ENCODE data around the gene SH3BP4.

Gene SH3BP4

GRCh38 chr2:234945339-234945873, 6.4 kb upstream of the SH3BP4 start:
- DNase-seq (ENCODE audit: low spot score): no peak

DNA sequence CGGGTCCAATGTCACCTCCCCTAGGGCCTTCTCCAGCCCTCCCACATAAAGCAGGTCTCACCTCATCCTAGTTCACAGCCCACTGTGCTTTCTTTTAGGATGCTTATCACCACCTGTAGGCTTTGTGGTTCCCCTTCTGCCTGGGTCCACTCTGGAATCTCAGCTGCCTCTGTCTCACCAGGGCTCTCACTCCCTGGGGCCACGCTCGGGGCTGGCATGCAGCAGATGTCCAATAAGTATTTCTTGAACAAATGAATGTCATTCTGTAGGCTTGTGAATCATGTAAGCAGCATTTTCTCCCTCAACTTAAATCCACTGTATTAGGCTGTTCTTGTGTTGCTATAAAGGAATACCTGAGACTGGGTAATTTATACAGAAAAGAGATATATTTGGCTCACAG, 4.3 kb upstream of the SH3BP4 start:
- no peak for DNase-seq (ENCODE audit: low spot score)

DNA sequence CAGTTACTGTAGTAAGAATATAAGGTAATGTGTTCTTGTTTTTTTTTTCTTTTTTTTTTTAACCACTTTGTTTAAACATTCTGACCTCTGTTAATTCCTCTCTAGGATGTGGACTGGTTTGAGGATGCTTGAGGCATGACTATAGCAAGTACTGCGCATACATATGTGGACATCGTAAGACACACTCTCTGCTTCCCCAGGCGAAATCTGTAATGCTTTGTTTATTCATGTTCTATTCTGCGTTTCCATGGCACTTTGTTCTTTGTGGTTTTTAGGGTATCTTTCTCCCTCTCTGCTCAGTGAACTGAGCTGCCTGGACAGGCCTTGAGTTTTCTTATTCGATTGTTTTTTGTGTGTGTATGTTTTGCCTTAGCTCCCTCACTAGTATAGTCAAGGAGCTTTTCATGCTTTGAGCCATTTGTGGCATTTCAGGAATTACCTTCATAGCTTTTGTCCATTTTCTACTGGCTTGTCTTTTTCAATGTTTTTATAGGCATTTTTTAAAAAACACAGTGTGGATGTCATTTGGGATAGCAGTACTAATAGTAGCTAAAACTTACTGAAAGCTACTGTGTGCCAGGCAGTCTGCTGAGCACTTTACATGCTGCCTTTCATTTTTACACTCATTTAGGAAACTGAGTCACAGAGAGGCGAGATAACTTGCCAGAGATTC, 1.9 kb upstream of the SH3BP4 start:
- DNase-seq (ENCODE audit: low spot score): no peak

GRCh38 chr2:234950435-234950729, 1.4 kb upstream of the SH3BP4 start:
- no peak for DNase-seq (ENCODE audit: low spot score)

DNA sequence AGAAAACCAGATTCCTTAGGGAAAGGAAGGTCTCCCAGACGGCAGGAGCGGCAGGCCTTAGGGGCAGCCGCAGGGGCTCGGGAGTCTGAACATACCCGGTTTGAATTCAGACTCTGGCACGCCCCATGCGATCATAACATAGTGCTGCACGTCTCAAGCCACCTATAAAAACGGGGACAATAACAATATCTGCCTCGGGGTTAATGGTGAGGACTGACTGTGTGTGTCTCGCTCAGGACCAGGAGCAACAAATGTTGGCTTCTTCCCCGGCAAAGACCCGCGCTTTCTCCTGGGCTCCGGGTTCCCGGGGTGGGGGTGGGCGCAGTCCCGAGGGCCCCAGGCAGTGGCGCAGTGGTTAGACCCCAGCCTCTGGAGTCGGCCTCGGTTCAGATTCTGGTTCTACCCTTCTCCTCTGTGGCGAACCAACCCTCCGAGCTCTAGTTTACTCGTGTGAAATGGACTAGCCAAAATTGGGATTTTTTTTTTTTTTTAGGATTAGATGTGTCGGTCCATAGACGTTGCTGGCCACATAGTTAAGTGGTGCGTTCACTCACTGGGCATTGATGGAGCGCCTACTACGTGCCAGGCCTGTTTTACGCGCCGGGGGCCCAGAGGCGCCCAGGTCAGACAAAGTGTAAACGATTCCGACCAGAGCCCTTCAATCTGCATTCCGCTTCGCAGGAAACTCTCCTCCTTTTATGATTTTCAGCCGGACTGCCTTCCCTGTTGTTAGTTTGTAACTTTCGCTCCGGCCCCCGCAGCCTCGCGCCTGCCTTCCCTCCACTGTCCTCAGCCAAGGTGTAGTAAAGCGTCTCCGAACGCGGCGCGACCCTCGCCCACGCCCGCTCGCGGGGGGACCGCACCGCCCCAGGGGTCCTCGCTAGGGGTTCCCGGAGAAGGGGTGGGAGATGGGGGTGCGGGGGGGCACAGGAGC, 820 bp upstream of the SH3BP4 start:
- peak; percentile 60 for DNase-seq (ENCODE audit: low spot score)

GRCh38 chr2:234952270-234953115, 676 bp downstream of the SH3BP4 start:
- peak; percentile 66 for DNase-seq (ENCODE audit: low spot score)

- no peak for DNase-seq (ENCODE audit: low spot score)
Measured at GRCh38 chr2:234953116-234954031, 1.6 kb downstream of the SH3BP4 start.

DNA sequence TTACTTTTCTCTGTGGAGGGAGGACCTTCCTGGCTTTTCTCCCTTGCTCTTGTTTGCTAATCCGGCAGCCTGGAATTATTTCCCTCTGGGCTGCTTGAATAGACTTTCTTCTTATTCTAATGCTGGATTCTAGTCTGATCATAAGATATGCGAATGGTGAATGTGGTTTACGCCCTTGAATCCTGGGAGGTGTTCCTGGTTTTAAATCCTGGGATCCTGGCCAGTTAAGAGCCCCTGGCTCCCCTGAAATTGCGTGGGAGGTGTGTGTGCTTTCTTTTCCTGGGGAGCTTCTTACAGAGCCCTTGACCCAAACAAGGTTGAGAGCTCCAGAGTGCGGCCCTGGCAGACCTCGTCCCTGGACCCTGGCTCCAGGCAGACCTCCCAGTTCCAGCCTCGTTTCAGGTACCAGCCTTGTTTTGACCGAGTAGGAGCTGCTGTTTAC, 2.8 kb downstream of the SH3BP4 start:
- DNase-seq (ENCODE audit: low spot score): no peak

DNA sequence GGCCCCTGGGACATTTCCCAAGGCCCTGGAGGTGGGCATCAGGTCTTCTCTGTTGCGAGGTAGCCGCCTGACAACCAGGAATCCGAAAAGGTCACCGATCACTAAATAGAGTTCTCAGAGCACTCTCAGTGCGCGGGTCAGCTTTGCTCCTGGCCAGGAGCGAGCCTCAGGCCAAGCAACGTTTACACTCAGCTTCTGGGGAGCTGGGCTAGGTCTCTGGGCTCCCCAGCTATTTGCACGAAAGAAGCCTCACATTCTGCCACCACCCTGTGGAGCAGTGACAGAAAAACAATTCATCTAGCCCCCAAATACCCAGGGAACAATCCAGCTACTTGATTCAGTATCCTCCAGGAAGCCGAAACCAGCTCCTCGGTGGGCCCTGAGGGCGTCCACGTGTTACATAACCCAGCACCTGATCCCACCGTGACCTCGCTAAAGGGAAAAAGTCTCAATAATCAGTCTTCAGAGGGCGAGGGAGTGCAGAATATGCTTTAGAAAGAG, 3.3 kb downstream of the SH3BP4 start:
- DNase-seq (ENCODE audit: low spot score): no peak

DNA sequence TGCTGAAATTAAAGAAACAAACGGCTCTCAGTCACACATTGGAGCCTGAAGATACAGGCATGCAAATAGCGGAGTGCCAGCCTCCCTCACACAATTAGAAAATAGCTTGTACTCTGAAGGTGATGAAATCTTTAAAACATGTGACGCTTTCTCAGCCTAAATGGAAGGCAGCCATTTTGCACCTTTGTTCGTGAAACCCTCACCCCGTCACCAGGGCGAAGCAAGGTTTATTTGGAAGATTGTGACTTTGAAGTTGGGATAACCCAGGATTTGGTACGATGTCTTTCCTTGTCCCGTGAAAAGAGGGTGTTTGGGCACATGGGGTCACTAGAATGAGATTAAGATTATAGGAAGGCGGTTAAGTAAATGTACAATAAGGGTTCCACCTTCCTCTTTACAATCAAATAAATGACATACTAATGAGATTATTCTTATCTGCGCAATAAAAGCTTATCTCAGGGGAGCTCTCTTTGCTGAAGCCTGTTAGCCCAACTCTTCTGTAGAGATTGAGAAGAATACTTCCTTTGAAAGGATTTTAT, 4.2 kb downstream of the SH3BP4 start:
- no peak for DNase-seq (ENCODE audit: low spot score)

DNA sequence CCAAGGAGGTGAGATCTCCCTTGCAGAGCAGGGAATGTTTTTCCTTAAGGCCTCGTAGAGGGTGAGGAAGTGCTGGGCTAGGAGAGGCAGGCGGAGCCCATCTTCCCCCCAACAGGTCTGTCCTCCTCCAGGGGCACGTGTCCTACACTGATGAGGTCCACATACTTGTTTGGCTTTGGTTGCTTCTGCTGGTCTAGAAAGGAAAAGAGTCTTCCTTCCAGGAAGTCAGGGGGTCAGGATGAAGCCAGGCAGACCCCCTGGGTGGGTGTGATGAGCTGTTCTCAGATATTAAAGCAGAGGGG, 6.0 kb downstream of the SH3BP4 start:
- no peak for DNase-seq (ENCODE audit: low spot score)

GRCh38 chr2:234958311-234958710, 6.5 kb downstream of the SH3BP4 start:
- no peak for DNase-seq (ENCODE audit: low spot score)

DNA sequence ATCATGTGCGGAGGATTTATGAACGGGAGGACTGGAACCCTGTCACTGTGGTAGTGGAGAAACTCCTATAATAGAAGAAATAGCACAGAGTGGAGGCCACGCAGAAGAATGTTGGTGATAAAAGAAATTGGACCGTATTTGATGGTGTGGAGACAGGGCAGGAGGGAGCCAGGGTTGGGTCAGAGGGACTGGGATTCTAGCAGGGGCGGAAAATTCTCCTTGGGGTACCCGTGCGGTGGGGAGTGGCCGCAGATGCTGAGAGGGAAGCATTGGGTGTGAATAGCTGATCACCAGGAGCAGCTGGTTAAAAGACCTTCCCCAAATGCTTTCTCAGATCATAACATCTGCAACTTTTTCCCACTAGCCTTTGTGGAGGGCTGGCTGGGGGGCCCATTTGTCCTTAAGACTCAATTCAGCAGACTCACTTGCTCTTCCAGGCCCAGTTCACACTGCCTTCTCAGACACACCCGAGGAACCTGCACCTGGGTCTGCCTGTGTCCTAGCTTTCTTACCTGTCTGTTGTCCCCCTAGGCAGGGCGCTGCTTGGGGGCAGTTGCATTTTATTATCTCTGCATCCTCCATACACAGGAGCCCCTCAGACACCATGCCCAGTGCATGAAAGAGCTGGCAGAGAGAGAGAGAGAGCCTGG, 7.1 kb downstream of the SH3BP4 start:
- DNase-seq (ENCODE audit: low spot score): no peak

DNA sequence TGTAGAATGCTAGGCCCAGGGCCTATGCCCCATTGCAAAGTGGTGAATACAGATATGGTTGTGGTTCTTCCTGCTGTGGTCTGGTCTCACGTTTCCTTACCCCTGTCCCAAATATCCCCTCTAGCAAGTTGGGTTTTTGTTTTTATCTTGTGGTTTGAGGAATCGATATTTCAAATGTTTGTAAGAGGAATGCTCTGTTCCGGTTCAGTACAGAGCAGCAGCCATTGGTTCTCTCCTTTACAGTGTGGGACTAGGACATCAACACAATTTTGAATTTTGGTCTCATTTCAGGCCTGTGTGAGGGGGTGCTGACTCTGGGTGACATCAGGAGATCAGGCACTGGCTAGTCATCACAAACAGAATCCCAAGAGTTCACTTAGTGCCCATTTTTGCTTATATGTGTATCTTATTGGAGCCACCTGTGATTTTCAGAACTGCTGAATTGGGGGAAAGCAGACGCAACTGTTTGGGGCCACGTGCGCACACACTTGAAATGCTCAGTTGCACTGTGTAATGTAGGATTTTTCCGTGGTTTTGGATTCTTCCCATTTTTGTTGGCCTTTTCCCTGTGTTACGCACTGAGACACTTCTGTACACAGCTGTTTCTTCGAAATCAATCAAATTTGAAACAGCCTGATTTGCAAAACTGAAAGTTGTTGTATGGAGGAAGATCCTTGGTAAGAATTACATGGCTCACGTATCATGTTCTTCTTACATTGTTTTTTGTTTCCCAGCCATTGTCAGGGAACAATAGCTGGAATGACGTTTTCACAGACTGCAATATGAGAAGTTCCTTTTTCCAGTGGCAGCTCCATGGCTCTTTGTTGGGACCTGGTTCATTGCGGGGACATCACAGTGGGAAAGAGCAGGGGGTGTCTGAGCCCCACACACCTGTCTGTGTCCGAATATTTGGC, 8.6 kb downstream of the SH3BP4 start:
- no peak for DNase-seq (ENCODE audit: low spot score)

DNA sequence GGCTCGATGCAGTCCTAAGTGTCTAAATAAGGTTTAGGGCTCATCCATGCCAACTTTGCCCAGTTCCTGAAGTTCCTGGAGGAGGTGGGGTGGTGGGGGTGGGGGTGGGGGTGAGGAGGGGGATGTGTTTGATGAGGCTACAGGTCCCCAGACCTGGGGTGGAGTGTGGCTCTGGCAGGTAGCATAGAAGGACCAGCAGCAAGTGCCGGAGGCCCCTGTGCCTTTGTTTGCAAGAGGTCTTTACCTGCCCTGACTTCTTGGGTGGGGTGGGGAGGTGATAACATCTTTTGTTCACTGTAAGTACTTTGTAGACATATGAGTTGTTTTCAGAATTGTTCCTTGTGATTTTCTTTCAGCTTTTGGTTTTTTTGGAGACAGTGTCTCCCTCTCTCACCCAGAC, 10.0 kb downstream of the SH3BP4 start:
- DNase-seq (ENCODE audit: low spot score): no peak

- DNase-seq (ENCODE audit: low spot score): no peak
Measured at GRCh38 chr2:234963773-234964615, 12.2 kb downstream of the SH3BP4 start.

DNA sequence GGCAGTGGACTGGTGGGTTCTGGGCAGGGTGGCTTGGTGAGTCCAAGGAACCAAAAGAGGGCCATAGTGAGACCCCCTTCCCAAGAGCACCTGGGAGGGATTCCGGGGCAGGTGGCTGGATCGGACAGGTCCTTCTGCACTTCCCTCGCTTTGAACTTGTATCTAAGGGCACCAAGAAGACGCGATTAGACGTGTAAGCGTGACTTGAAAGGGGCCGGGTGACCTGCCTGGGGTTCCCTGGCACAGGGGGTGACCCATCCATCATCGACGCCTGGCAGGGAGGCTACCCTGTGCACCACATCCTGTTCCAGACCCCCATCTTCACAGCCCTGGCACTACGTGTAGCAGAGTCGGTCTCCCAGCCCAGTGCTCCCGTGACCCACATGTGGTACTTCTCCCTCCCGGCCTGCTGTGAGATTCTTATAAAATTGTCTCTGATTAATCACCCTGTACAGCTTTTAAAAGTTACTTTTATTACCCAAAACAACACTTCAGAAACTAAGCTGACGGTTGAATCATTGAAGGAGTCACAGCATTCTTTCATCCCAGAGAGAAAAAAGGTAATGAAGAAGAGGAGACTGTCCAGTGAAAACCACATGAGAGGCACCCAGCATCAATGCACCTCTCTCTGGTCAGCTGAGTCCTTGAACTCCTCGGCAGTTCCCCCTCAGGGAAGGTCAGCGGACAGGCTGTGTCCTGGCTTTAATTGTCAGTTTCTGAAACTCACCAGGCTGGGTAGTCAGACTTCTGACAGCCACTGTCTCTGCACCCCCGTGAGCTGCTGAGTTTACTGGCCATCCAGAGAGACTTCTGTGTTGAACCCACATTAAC, 13.0 kb downstream of the SH3BP4 start:
- no peak for DNase-seq (ENCODE audit: low spot score)

- no peak for DNase-seq (ENCODE audit: low spot score)
Measured at GRCh38 chr2:234966340-234966739, 14.5 kb downstream of the SH3BP4 start.
